Hepatocyte (in vitro differentiated cells): ENCODE results near the gene RBBP4.

Experiments used
- EZH2 ChIP-seq: fragments of 200-600 bp; sonication (generic); IDR thresholded peaks from 2 replicates; pipeline ENCODE4 v1.6.1; 2016; ENCODE audit warnings: antibody characterized with exemption, mild to moderate bottlenecking, borderline replicate concordance
- TF ChIP-seq, protein P1 (sequence below): fragments of 200-600 bp; sonication (generic); IDR thresholded peaks from 2 replicates; pipeline ENCODE4 v1.5.1; 2016; ENCODE audit warnings: antibody characterized with exemption, mild to moderate bottlenecking; ENCODE audit not compliant: poor library complexity

DNA sequence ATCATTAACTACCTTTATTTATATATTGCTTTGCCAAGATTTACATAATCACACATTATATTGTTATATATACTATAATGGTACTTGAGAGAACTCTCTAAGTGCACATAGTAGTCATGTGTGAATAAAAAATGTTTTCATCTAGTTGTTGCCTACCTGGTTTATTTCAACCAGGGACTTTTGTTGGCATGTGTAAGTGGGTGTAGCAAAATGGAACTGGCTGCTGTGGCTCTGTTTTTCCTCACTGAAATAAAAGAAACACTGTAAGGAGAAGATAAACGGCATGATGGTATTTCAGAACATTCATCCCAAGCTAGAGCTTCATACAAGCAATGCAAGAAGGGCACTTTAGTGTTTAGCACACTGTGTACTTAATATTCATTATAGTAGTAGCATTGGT lies 14.9 kb downstream of the RBBP4 start:
- TF ChIP-seq, protein P1, sequence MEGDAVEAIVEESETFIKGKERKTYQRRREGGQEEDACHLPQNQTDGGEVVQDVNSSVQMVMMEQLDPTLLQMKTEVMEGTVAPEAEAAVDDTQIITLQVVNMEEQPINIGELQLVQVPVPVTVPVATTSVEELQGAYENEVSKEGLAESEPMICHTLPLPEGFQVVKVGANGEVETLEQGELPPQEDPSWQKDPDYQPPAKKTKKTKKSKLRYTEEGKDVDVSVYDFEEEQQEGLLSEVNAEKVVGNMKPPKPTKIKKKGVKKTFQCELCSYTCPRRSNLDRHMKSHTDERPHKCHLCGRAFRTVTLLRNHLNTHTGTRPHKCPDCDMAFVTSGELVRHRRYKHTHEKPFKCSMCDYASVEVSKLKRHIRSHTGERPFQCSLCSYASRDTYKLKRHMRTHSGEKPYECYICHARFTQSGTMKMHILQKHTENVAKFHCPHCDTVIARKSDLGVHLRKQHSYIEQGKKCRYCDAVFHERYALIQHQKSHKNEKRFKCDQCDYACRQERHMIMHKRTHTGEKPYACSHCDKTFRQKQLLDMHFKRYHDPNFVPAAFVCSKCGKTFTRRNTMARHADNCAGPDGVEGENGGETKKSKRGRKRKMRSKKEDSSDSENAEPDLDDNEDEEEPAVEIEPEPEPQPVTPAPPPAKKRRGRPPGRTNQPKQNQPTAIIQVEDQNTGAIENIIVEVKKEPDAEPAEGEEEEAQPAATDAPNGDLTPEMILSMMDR: no peak
- TF ChIP-seq EZH2: no peak
